Measurements from ENCODE around the gene ARID4B. TPM values are rescaled to one million over a fixed set of nuclear protein-coding genes. Genes with fewer than 3 reads are reported as not detected.

Gene ARID4B
- total and polyA plus RNA-seq, 5 donors from 2014 or later = 52.6 to 192 (median 58.6) TPM

DNA sequence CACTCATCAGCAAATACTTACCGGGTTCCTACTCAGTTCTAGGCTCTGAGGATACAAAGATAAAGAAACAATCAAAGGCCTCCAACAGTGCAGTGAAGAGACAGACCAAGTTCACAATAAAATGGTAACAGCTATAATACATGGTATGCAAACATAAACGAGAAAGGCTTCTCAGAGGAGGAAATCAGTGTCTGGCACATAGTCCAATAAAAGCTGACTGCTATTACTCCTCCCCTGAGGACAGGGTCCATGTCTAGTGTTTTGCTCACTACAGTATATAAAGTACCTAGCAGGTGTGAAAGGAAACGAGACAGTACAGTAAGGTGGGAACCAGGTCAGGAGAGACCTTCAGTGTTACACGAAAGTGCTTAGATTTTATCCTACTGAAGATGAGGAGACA lies 171.2 kb downstream of the ARID4B start:
- H3K27ac ChIP-seq (ENCODE audit: insufficient read depth, low read length, poor library complexity, severe bottlenecking) = no peak overlapping the region
- peaks cover 59% of the 10 kb centered on the region for H3K36me3 ChIP-seq (ENCODE audit: control insufficient read depth, insufficient read depth, low read length)
- no peak overlapping the region for H3K4me3 Mint-ChIP-seq
- peaks cover 11 to 51% (median 23%) of the 10 kb centered on the region in 4 donors for H3K4me1 Mint-ChIP-seq
- H3K27ac Mint-ChIP-seq = no peak overlapping the region
- H3K27me3 ChIP-seq (ENCODE audit: control insufficient read depth, insufficient read depth, low read length) = no peaks in the 10 kb centered on the region
- no peaks in the 10 kb centered on the region for H3K27me3 Mint-ChIP-seq
- H3K9me3 Mint-ChIP-seq = no peaks in the 10 kb centered on the region
- H3K4me1 ChIP-seq (ENCODE audit: control insufficient read depth, insufficient read depth, low read length, poor library complexity, severe bottlenecking) = peaks cover 35% of the 10 kb centered on the region
- H3K9me3 ChIP-seq (ENCODE audit: control insufficient read depth in 2 of 2, low read length in 2 of 2) = no peaks in the 10 kb centered on the region
- H3K4me3 ChIP-seq (ENCODE audit: low read depth, low read length) = no peak overlapping the region
- peaks cover 14% of the 10 kb centered on the region for H3K36me3 Mint-ChIP-seq
- ATAC-seq (ENCODE audit: low read depth in 2 of 2) (no peak), DNase-seq (no peak)

DNA sequence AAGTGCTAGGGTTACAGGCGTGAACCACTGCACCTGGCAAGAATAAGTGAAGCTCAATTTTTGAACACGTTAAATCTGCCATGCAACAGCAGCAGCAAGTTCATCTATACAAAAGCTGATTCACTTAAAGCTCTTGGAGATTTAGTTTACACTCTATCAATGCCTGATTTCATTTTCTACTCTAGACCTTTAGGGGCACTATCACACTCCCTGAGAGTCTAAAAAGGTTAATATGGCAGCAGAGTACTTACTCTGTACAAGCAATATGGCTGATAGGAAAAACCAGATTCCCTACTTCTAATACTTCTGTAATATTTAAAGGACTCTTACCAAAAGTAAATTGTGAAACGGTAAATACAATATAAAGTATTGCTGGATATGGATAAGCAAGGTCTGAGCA lies 171.7 kb downstream of the ARID4B start:
- no peaks in the 10 kb centered on the region for H3K9me3 Mint-ChIP-seq
- Histone ChIP-seq H3K4me3 (ENCODE audit: low read depth, low read length) (no peak overlapping the region), H3K27ac (ENCODE audit: insufficient read depth, low read length, poor library complexity, severe bottlenecking) (no peak overlapping the region), H3K36me3 (ENCODE audit: control insufficient read depth, insufficient read depth, low read length) (peaks cover 64% of the 10 kb centered on the region), H3K27me3 (ENCODE audit: control insufficient read depth, insufficient read depth, low read length) (no peaks in the 10 kb centered on the region), H3K4me1 (ENCODE audit: control insufficient read depth, insufficient read depth, low read length, poor library complexity, severe bottlenecking) (peaks cover 32% of the 10 kb centered on the region), H3K9me3 (ENCODE audit: control insufficient read depth in 2 of 2, low read length in 2 of 2) (no peaks in the 10 kb centered on the region)
- H3K4me1 Mint-ChIP-seq = peaks cover 12 to 50% (median 22%) of the 10 kb centered on the region in 4 donors
- ATAC-seq (ENCODE audit: low read depth in 2 of 2) = no peak
- H3K27ac Mint-ChIP-seq = peak overlapping the region in 1 of 3 donors; percentile 20
- no peaks in the 10 kb centered on the region for H3K27me3 Mint-ChIP-seq
- peak in 1 of 3 donors; percentile 20 for DNase-seq
- peaks cover 17% of the 10 kb centered on the region for H3K36me3 Mint-ChIP-seq
- no peak overlapping the region for H3K4me3 Mint-ChIP-seq

DNA sequence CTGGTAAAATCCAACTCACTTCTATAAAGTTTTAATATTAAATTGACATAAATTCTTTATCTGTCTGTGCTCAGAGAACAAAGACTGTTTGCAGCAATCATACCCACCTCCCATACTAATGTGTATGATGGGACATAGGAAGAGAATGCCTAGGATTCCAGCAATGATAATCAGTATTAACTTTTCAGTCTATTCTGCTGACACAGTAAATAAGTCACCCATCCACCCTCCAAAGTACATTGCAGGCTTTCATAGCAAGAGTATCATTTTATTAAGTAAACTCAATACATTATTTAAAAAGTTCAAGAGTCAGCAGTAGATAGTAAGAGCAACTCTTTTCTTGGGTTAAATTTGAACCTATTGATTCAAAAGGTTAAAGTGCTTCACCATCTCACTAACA lies 175.7 kb downstream of the ARID4B start:
- no peak overlapping the region for H3K4me3 ChIP-seq (ENCODE audit: low read depth, low read length)
- no peaks in the 10 kb centered on the region for H3K9me3 ChIP-seq (ENCODE audit: control insufficient read depth in 2 of 2, low read length in 2 of 2)
- DNase-seq (no peak), ATAC-seq (ENCODE audit: low read depth in 2 of 2) (no peak)
- peaks cover 80% of the 10 kb centered on the region for H3K36me3 ChIP-seq (ENCODE audit: control insufficient read depth, insufficient read depth, low read length)
- no peak overlapping the region for H3K27ac ChIP-seq (ENCODE audit: insufficient read depth, low read length, poor library complexity, severe bottlenecking)
- H3K27me3 ChIP-seq (ENCODE audit: control insufficient read depth, insufficient read depth, low read length) = no peaks in the 10 kb centered on the region
- H3K36me3 Mint-ChIP-seq = peaks cover 23% of the 10 kb centered on the region
- peaks cover 18 to 50% (median 25%) of the 10 kb centered on the region in 4 donors for H3K4me1 Mint-ChIP-seq
- H3K4me1 ChIP-seq (ENCODE audit: control insufficient read depth, insufficient read depth, low read length, poor library complexity, severe bottlenecking) = peaks cover 6% of the 10 kb centered on the region
- no peak overlapping the region for H3K27ac Mint-ChIP-seq
- no peaks in the 10 kb centered on the region for H3K27me3 Mint-ChIP-seq
- no peaks in the 10 kb centered on the region for H3K9me3 Mint-ChIP-seq
- H3K4me3 Mint-ChIP-seq = no peak overlapping the region

DNA sequence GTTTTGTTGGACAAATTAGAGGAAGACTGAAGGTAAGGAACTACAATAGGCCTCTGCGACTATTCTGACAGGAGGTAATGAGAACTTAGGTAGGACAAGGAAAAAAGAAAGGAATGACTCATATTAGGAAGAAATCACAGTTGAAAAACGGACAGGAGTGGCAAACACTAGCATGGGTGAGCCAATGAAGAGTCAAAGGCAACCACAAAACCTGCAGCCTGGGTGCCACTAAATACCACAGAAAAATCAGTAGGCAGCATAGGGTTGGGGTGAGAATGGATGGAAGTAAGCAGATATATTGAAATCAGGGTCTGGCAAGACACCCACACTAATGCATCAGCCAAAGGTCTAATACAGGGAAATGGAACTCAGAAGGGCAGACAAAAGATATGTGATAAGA lies 176.9 kb downstream of the ARID4B start:
- peaks cover 5% of the 10 kb centered on the region for H3K4me1 ChIP-seq (ENCODE audit: control insufficient read depth, insufficient read depth, low read length, poor library complexity, severe bottlenecking)
- no peaks in the 10 kb centered on the region for H3K9me3 Mint-ChIP-seq
- ATAC-seq (ENCODE audit: low read depth in 2 of 2) (no peak), DNase-seq (no peak)
- no peaks in the 10 kb centered on the region for H3K9me3 ChIP-seq (ENCODE audit: control insufficient read depth in 2 of 2, low read length in 2 of 2)
- no peaks in the 10 kb centered on the region for H3K27me3 ChIP-seq (ENCODE audit: control insufficient read depth, insufficient read depth, low read length)
- H3K36me3 Mint-ChIP-seq = peaks cover 27% of the 10 kb centered on the region
- H3K27ac Mint-ChIP-seq = peak overlapping the region; percentile 30 to 72 (median 59)
- no peaks in the 10 kb centered on the region for H3K27me3 Mint-ChIP-seq
- no peak overlapping the region for H3K4me3 ChIP-seq (ENCODE audit: low read depth, low read length)
- peaks cover 18 to 53% (median 29%) of the 10 kb centered on the region in 4 donors for H3K4me1 Mint-ChIP-seq
- H3K27ac ChIP-seq (ENCODE audit: insufficient read depth, low read length, poor library complexity, severe bottlenecking) = no peak overlapping the region
- no peak overlapping the region for H3K4me3 Mint-ChIP-seq
- peaks cover 79% of the 10 kb centered on the region for H3K36me3 ChIP-seq (ENCODE audit: control insufficient read depth, insufficient read depth, low read length)

DNA sequence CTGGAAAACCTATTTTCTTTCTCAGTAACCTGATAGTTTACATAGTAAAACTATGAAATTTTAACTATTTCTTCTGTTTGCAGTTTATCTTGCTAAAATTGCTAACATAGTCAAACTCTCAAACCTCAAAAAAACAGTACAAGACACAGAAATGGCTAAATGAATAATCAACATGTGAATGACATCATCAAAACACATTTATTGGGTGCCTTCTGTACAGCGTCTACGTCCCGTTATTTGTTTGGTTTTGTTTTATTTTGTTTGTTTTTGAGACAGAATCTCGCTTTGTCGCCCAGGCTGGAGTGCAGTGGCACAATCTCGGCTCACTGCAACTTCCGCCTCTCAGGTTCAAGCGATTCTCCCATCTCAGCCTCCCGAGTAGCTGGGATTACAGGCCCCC lies 178.2 kb downstream of the ARID4B start:
- ATAC-seq (ENCODE audit: low read depth in 2 of 2) = no peak

DNA sequence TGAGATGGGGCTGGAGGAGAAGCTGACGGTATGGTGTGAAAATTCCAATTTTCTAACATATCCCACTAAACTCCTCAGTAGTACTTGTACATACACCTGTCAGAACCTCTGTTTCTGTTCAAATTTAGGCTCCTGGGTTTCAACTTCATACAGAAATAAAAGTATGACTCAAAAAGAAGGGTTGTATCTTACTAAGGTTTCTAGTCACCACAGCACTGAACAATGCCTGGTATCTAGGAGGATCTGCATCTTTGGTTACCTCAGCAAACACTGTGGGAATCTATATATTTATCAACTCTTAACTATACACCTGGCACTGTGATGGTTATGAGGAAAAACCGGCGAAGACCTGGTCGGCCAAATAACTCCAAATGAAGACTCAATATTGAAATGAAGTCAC lies 180.7 kb downstream of the ARID4B start:
- no peak overlapping the region for H3K27ac Mint-ChIP-seq
- Histone ChIP-seq H3K36me3 (ENCODE audit: control insufficient read depth, insufficient read depth, low read length) (peaks cover 73% of the 10 kb centered on the region), H3K27me3 (ENCODE audit: control insufficient read depth, insufficient read depth, low read length) (no peaks in the 10 kb centered on the region), H3K4me1 (ENCODE audit: control insufficient read depth, insufficient read depth, low read length, poor library complexity, severe bottlenecking) (peaks cover 5% of the 10 kb centered on the region), H3K4me3 (ENCODE audit: low read depth, low read length) (no peak overlapping the region), H3K27ac (ENCODE audit: insufficient read depth, low read length, poor library complexity, severe bottlenecking) (no peak overlapping the region), H3K9me3 (ENCODE audit: control insufficient read depth in 2 of 2, low read length in 2 of 2) (no peaks in the 10 kb centered on the region)
- no peak for ATAC-seq (ENCODE audit: low read depth in 2 of 2)
- H3K27me3 Mint-ChIP-seq = no peaks in the 10 kb centered on the region
- no peak overlapping the region for H3K4me3 Mint-ChIP-seq
- peaks cover 39% of the 10 kb centered on the region for H3K36me3 Mint-ChIP-seq
- peaks cover 15 to 38% (median 31%) of the 10 kb centered on the region in 4 donors for H3K4me1 Mint-ChIP-seq
- DNase-seq = no peak
- H3K9me3 Mint-ChIP-seq = peaks cover 0 to 2% (median 0%) of the 10 kb centered on the region in 7 donors

More for the DNA sequence above, 178.2 kb downstream of the ARID4B start:
- Mint-ChIP-seq H3K4me3 (no peak overlapping the region), H3K36me3 (peaks cover 32% of the 10 kb centered on the region), H3K4me1 (peaks cover 18 to 52% (median 33%) of the 10 kb centered on the region in 4 donors), H3K9me3 (no peaks in the 10 kb centered on the region), H3K27me3 (no peaks in the 10 kb centered on the region), H3K27ac (peak overlapping the region in 2 of 3 donors; percentile 30 to 83)
- H3K27ac ChIP-seq (ENCODE audit: insufficient read depth, low read length, poor library complexity, severe bottlenecking) = no peak overlapping the region
- H3K4me3 ChIP-seq (ENCODE audit: low read depth, low read length) = no peak overlapping the region
- peaks cover 76% of the 10 kb centered on the region for H3K36me3 ChIP-seq (ENCODE audit: control insufficient read depth, insufficient read depth, low read length)
- H3K4me1 ChIP-seq (ENCODE audit: control insufficient read depth, insufficient read depth, low read length, poor library complexity, severe bottlenecking) = peaks cover 5% of the 10 kb centered on the region
- no peaks in the 10 kb centered on the region for H3K9me3 ChIP-seq (ENCODE audit: control insufficient read depth in 2 of 2, low read length in 2 of 2)
- no peak for DNase-seq
- H3K27me3 ChIP-seq (ENCODE audit: control insufficient read depth, insufficient read depth, low read length) = no peaks in the 10 kb centered on the region

DNA sequence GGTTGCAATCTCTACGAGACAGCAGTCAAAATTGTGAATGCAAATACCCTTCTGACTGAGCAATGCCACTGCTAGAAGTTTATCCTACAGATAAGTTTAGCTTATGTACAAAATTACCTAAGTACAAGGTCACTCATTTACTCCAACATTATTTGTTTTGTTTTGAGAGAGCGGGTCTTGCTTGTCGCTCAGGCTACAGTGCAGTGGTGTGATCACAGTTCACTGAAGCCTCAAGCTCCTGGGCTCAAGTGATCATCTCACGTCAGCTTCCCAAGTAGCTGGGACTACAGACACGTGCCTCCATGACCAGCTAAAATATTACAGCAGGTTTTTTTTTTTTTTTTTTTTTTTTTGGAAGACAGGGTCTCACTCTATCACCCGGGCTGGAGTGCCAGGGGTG lies 182.3 kb downstream of the ARID4B start:
- Mint-ChIP-seq H3K36me3 (peaks cover 37% of the 10 kb centered on the region), H3K9me3 (peaks cover 0 to 2% (median 0%) of the 10 kb centered on the region in 7 donors), H3K4me3 (no peak overlapping the region), H3K27me3 (no peaks in the 10 kb centered on the region), H3K4me1 (peaks cover 5 to 27% (median 23%) of the 10 kb centered on the region in 4 donors), H3K27ac (peak overlapping the region in 1 of 3 donors; percentile 65)
- Histone ChIP-seq H3K27ac (ENCODE audit: insufficient read depth, low read length, poor library complexity, severe bottlenecking) (no peak overlapping the region), H3K4me3 (ENCODE audit: low read depth, low read length) (no peak overlapping the region), H3K4me1 (ENCODE audit: control insufficient read depth, insufficient read depth, low read length, poor library complexity, severe bottlenecking) (peaks cover under 1% of the 10 kb centered on the region), H3K36me3 (ENCODE audit: control insufficient read depth, insufficient read depth, low read length) (peaks cover 60% of the 10 kb centered on the region), H3K9me3 (ENCODE audit: control insufficient read depth in 2 of 2, low read length in 2 of 2) (no peaks in the 10 kb centered on the region), H3K27me3 (ENCODE audit: control insufficient read depth, insufficient read depth, low read length) (no peaks in the 10 kb centered on the region)
- ATAC-seq (ENCODE audit: low read depth in 2 of 2) = no peak
- DNase-seq = no peak

DNA sequence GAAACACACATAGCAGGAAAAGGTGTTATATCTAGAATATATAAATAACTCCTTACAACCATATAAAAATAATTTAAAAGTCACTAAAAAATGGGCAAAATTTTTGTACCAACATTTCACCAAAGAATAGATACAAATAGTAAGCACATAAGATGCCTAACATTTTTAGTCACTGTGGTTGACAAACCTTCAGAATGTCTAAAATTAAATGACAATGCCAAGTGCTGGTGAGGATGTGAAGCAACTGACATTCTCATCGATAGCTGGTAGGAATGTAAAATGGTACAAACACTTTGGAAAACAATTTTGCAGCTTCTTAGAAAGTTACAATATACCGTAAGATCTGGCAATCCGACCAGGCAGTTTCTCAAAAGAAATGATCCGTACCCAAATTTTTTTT lies 185.0 kb downstream of the ARID4B start:
- H3K4me1 ChIP-seq (ENCODE audit: control insufficient read depth, insufficient read depth, low read length, poor library complexity, severe bottlenecking) = no peaks in the 10 kb centered on the region
- Mint-ChIP-seq H3K4me3 (no peak overlapping the region), H3K4me1 (peaks cover 0 to 29% (median 21%) of the 10 kb centered on the region in 4 donors), H3K27me3 (no peaks in the 10 kb centered on the region), H3K27ac (no peak overlapping the region), H3K9me3 (peaks cover 0 to 2% (median 0%) of the 10 kb centered on the region in 7 donors), H3K36me3 (peaks cover 44% of the 10 kb centered on the region)
- peaks cover 63% of the 10 kb centered on the region for H3K36me3 ChIP-seq (ENCODE audit: control insufficient read depth, insufficient read depth, low read length)
- H3K27ac ChIP-seq (ENCODE audit: insufficient read depth, low read length, poor library complexity, severe bottlenecking) = peak overlapping the region; percentile 14
- DNase-seq = no peak
- no peaks in the 10 kb centered on the region for H3K27me3 ChIP-seq (ENCODE audit: control insufficient read depth, insufficient read depth, low read length)
- H3K9me3 ChIP-seq (ENCODE audit: control insufficient read depth in 2 of 2, low read length in 2 of 2) = no peaks in the 10 kb centered on the region
- ATAC-seq (ENCODE audit: low read depth in 2 of 2) = no peak
- no peak overlapping the region for H3K4me3 ChIP-seq (ENCODE audit: low read depth, low read length)
